Small intestine (tissue), 7 donors: ENCODE results near the gene FCN1. TPM values are rescaled to one million over a fixed set of nuclear protein-coding genes. Genes with fewer than 3 reads are reported as not detected.

Experiments
- DNase-seq, 2 donors: peaks; one replicate each; pipeline versions ENCODE4 v3.0.0 to v3.0.0-alpha.2; 2013
- FAIRE-seq: peaks from 2 replicates; lab custom pipeline; 2012; peaks lifted over from hg19 to GRCh38; lab: Jason Lieb, UNC
- H3K27ac ChIP-seq, 3 donors: one replicate each; pipeline ENCODE4 v1.5.1; 2013; ENCODE audit warnings: low read length in 2 of 3, mild to moderate bottlenecking in 2 of 3, control low read depth in 1 of 3, inconsistent platforms in 1 of 3, low read depth in 1 of 3, moderate library complexity in 1 of 3
- H3K27me3 ChIP-seq, 3 donors: one replicate each; pipeline ENCODE4 v1.6.1; 2013; ENCODE audit warnings: low read length in 3 of 3, inconsistent platforms in 1 of 3; ENCODE audit not compliant: control insufficient read depth in 3 of 3, insufficient read depth in 3 of 3
- H3K36me3 ChIP-seq, 3 donors: one replicate each; pipeline ENCODE4 v1.6.1; 2013; ENCODE audit warnings: low read length in 3 of 3, inconsistent platforms in 1 of 3, low read depth in 1 of 3, mild to moderate bottlenecking in 1 of 3, moderate library complexity in 1 of 3; ENCODE audit not compliant: control insufficient read depth in 3 of 3, insufficient read depth in 2 of 3
- H3K4me1 ChIP-seq, 3 donors: one replicate each; pipeline ENCODE4 v1.6.1; 2013; ENCODE audit warnings: low read length in 2 of 3, inconsistent platforms in 1 of 3, low read depth in 1 of 3, mild to moderate bottlenecking in 1 of 3, moderate library complexity in 1 of 3; ENCODE audit not compliant: control insufficient read depth in 3 of 3, insufficient read depth in 2 of 3
- H3K4me3 ChIP-seq, 3 donors: one replicate each; pipeline ENCODE4 v1.5.1; 2013; ENCODE audit warnings: low read length in 3 of 3, control low read depth in 1 of 3, inconsistent platforms in 1 of 3, low read depth in 1 of 3, mild to moderate bottlenecking in 1 of 3, moderate library complexity in 1 of 3
- H3K9me3 ChIP-seq, 2 donors: one replicate each; pipeline ENCODE4 v1.6.1; 2013; ENCODE audit warnings: low read depth in 1 of 2, low read length in 1 of 2; ENCODE audit not compliant: control insufficient read depth in 2 of 2, insufficient read depth in 1 of 2
- WGBS, 3 donors: extraction: QIAGEN DNeasy Blood & Tissue Kit; methylation state at CpG; one replicate each; pipeline ENCODE4 v1.1.7; 2013; 5-methylcytosine and 5-hydroxymethylcytosine counted together
- polyA plus RNA-seq, 4 donors: library from polyadenylated mRNA; stranded (reverse) in 3 of 4; unstranded in 1 of 4; fragments of 200-250 nt in 3 of 4; fragments of 120-200 nt in 1 of 4; gene quantifications; one replicate each; pipeline versions ENCODE4 v1.2.1 to v1.2.3, GENCODE V29; 2013
- donor health status: healthy with polysubstance abuse.
- donor health status: control.
- donor health status: control.
- donor health status: Bipolar disorder and iron deficiency.
- donor health status: healthy.

FCN1 gene
- polyA plus RNA-seq, 4 donors = 0.94 to 1.1 TPM; not detected in 2

- WGBS, 3 donors = 65 to 86% (median 67%) methylated on average over 4 of the region's 4 CpGs
- Histone ChIP-seq H3K27me3 (no peaks in the 10 kb centered on the region), H3K27ac (no peak overlapping the region), H3K4me1 (no peaks in the 10 kb centered on the region), H3K36me3 (no peaks in the 10 kb centered on the region), H3K9me3 (no peaks in the 10 kb centered on the region), H3K4me3 (no peak overlapping the region)
- FAIRE-seq (no peak), DNase-seq (no peak)
Measured at GRCh38 chr9:134877541-134877940, 40.2 kb downstream of the FCN1 start.

DNA sequence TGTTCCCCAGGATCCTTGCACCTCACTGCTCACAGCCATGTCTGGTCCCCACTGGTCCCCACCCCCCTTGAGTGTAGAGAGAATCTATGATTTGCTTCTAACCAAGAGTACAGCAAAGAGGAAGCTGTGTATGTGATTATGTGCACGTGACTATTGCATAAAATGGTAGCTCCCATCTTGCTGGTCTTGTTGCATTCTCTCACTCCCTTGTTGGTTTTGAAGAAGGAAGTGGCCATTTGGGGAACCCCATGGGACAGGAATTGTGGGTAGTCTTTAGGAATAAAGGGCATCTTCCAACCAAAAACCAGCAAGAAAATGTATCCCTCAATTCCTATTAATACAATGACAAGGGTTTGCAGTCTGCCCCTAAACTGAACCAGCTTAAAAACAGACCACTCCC, 42.3 kb downstream of the FCN1 start:
- no peaks in the 10 kb centered on the region for H3K4me1 ChIP-seq
- no peak overlapping the region for H3K4me3 ChIP-seq
- WGBS, 3 donors = 36 to 64% (median 43%) methylated on average over 1 of the region's 1 CpG
- H3K27me3 ChIP-seq = no peaks in the 10 kb centered on the region
- DNase-seq = no peak
- no peak overlapping the region for H3K27ac ChIP-seq
- H3K9me3 ChIP-seq = no peaks in the 10 kb centered on the region
- H3K36me3 ChIP-seq = no peaks in the 10 kb centered on the region
- FAIRE-seq = no peak

DNA sequence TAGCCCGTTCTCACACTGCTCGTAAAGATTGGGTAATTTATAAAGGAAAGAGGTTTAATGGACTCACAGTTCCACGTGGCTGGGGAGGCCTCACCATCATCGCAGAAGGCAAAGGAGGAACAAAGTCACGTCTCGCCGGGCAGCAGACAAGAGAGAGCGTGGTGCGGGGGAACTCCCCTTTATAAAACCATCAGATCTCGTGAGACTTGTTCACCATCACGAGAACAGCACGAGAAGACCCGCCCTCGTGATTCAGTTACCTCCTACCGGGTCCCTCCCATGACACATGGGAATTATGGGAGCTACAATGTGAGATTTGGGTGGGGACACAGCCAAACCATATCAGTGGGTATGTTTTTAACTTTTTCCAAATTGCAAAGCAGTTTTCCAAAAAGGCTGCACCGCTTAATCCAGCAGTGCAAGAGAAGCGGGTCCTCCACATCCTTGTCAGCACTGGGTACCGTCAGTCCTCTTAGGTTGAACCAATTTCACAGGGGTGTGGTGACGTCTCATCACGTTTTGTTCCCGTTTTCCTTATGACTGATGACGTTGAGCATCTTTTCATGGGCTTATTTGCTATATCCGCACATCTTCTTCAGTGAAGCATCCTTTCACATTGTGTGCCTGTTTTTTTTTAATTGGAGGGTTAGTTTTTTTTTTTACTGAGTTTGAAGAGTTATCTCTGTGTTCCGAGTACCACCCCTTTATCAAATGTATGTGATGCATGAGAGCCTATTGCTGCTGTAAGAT, 45.1 kb downstream of the FCN1 start:
- no peaks in the 10 kb centered on the region for H3K27me3 ChIP-seq
- no peak for DNase-seq
- no peaks in the 10 kb centered on the region for H3K36me3 ChIP-seq
- no peak overlapping the region for H3K27ac ChIP-seq
- 78 to 80% (median 79%) methylated on average over 24 of the region's 24 CpGs for WGBS, 3 donors
- H3K4me1 ChIP-seq = no peaks in the 10 kb centered on the region
- H3K9me3 ChIP-seq = no peaks in the 10 kb centered on the region
- no peak for FAIRE-seq
- H3K4me3 ChIP-seq = no peak overlapping the region

- peak overlapping the region in 1 of 3 donors; percentile 44 for H3K27ac ChIP-seq
- no peak overlapping the region for H3K4me3 ChIP-seq
- no peaks in the 10 kb centered on the region for H3K27me3 ChIP-seq
- WGBS, 3 donors = 53 to 76% (median 72%) methylated on average over 16 of the region's 16 CpGs
- H3K4me1 ChIP-seq = no peaks in the 10 kb centered on the region
- FAIRE-seq (no peak), DNase-seq (peak in 1 of 2 donors; percentile 11)
- H3K9me3 ChIP-seq = no peaks in the 10 kb centered on the region
- no peaks in the 10 kb centered on the region for H3K36me3 ChIP-seq
Measured at GRCh38 chr9:134871697-134872340, 45.9 kb downstream of the FCN1 start.

DNA sequence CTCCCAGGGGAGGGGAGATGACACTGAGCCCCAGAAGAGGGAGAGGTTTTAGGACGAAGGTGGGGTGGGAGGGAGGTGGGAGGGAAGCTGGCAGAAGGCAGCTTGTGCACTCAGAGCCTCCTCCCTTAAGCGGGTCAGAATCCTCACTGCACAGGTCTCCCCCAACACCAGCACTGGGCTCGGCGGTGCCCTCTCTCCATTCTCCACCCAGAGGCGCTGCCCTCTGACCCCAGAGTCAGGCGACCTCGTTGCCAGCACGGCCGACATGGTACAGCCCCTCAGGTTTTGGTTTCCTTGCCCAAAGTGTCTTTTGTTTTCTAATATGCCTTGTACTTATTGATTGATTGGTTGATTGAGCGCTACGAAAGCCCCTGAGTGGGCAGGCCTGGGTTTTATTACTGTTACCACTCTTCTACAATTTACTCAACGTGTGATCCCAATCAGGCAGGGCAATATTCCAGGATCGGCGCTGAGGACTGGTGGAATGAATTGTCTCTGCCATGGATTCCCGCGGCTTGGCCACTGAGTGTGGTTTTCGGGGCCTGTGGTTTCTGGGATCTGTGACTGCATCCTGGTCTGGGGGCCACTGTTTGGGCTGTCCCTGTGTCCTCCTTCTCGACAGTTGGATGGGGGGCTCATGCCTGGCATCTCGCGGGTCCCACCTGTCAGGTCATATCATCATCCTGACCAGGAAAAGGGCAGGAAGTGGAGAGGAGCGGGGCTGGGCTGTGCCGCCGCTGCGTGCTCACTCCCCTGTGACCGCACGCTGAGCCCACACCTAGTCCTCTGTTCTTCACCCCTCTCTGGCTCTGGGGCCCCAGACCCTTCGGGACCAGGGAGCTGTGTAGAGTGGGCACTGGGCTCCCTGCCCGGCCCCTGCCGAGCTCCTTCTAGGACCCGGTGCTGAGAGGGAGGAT, 46.7 kb downstream of the FCN1 start:
- WGBS, 3 donors = 73 to 77% (median 76%) methylated on average over 29 to 30 of the region's 30 CpGs
- Histone ChIP-seq H3K4me1 (no peaks in the 10 kb centered on the region), H3K4me3 (no peak overlapping the region), H3K27ac (peak overlapping the region in 1 of 3 donors; percentile 44), H3K9me3 (no peaks in the 10 kb centered on the region), H3K27me3 (no peaks in the 10 kb centered on the region), H3K36me3 (no peaks in the 10 kb centered on the region)
- FAIRE-seq (no peak), DNase-seq (no peak)

DNA sequence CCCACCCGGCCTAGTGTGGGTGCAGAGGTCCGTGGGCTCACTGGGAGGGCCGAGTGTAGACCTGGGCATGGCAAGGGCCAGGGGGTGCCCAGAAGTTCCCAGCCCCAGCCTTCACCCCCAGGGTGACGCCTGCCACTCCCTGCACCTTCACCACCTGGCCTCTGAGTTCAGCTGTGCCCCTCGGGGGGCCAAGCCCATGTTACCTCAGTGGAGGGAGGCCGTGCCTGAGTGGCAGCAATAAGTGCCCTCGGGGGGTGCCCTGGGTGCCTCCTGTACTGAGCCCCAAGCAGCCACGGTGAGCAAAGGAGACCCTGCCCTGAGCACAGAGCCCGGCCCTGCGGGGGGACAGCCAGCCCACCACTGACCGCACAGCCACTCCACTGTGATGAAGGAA, 47.4 kb downstream of the FCN1 start:
- no peaks in the 10 kb centered on the region for H3K9me3 ChIP-seq
- no peak overlapping the region for H3K4me3 ChIP-seq
- no peak for FAIRE-seq
- WGBS, 3 donors = 67 to 85% (median 73%) methylated on average over 11 of the region's 11 CpGs
- no peaks in the 10 kb centered on the region for H3K36me3 ChIP-seq
- H3K4me1 ChIP-seq = no peaks in the 10 kb centered on the region
- H3K27ac ChIP-seq = no peak overlapping the region
- no peaks in the 10 kb centered on the region for H3K27me3 ChIP-seq
- no peak for DNase-seq

GRCh38 chr9:134869554-134870300, 48.0 kb downstream of the FCN1 start:
- H3K9me3 ChIP-seq = no peaks in the 10 kb centered on the region
- no peak for DNase-seq
- 73 to 84% (median 77%) methylated on average over 16 to 17 of the region's 17 CpGs for WGBS, 3 donors
- H3K27me3 ChIP-seq = no peaks in the 10 kb centered on the region
- no peak overlapping the region for H3K4me3 ChIP-seq
- H3K36me3 ChIP-seq = no peaks in the 10 kb centered on the region
- no peak for FAIRE-seq
- H3K27ac ChIP-seq = no peak overlapping the region
- no peaks in the 10 kb centered on the region for H3K4me1 ChIP-seq
